Dedifferentiated amniotic fluid mesenchymal stem cell (primary cell): ENCODE results near the gene KLHL22.
"Not testable (repeated sequence)": the region's sequence is repeated elsewhere in the genome, so short reads cannot be mapped to it uniquely, and the experiment has no call there.

Source experiments
- DNase-seq: peaks from one replicate; pipeline ENCODE4 v3.0.0-alpha.2; 2016; ENCODE audit errors: extremely low spot score

KLHL22 gene

GRCh38 chr22:20523086-20523983 is 27.7 kb upstream of the KLHL22 start:
- peak; percentile 30 for DNase-seq

- DNase-seq = no peak
Observed at GRCh38 chr22:20522134-20523004, 26.8 kb upstream of the KLHL22 start.

GRCh38 chr22:20520093-20520511 is 24.5 kb upstream of the KLHL22 start:
- DNase-seq = no peak

- no peak for DNase-seq
Observed at GRCh38 chr22:20519558-20519957, 24.0 kb upstream of the KLHL22 start.

- DNase-seq = no peak
Observed at GRCh38 chr22:20517841-20518592, 22.4 kb upstream of the KLHL22 start.

GRCh38 chr22:20517422-20517821 is 21.8 kb upstream of the KLHL22 start:
- DNase-seq = no peak

GRCh38 chr22:20516399-20516798 is 20.8 kb upstream of the KLHL22 start:
- DNase-seq = no peak

GRCh38 chr22:20514658-20515406 is 19.2 kb upstream of the KLHL22 start:
- peak; percentile 81 for DNase-seq

- no peak for DNase-seq
Observed at GRCh38 chr22:20511578-20512229, 16.1 kb upstream of the KLHL22 start.

GRCh38 chr22:20510811-20511577 is 15.4 kb upstream of the KLHL22 start:
- DNase-seq = no peak

GRCh38 chr22:20509344-20510047 is 13.9 kb upstream of the KLHL22 start:
- DNase-seq = peak; percentile 91

GRCh38 chr22:20508815-20509271 is 13.2 kb upstream of the KLHL22 start:
- DNase-seq = no peak

- not testable (repeated sequence) for DNase-seq
Observed at GRCh38 chr22:20508067-20508755, 12.6 kb upstream of the KLHL22 start.

- DNase-seq = peak; percentile 89
Observed at GRCh38 chr22:20507253-20508066, 11.9 kb upstream of the KLHL22 start, which contains the start of gene MED15. MED15 (plus strand) TSS chr22:20507610; CDS start chr22:20507679, 69 bp downstream.

GRCh38 chr22:20506543-20507252 is 11.1 kb upstream of the KLHL22 start:
- no peak for DNase-seq

- peak; percentile 28 for DNase-seq
Observed at GRCh38 chr22:20504293-20504922, 8.8 kb upstream of the KLHL22 start.
